Measurements from ENCODE around the gene CROCC2.

Gene CROCC2

GRCh38 chr2:240955306-240956170 lies 49.4 kb downstream of the CROCC2 start:
- FAIRE-seq (no peak), DNase-seq (ENCODE audit: low spot score) (no peak)

GRCh38 chr2:240956171-240956934 lies 50.2 kb downstream of the CROCC2 start:
- FAIRE-seq (no peak), DNase-seq (ENCODE audit: low spot score) (no peak)

GRCh38 chr2:240956935-240957655 lies 51.0 kb downstream of the CROCC2 start:
- FAIRE-seq (no peak), DNase-seq (ENCODE audit: low spot score) (no peak)

- DNase-seq (ENCODE audit: low spot score), result no peak
- no peak for FAIRE-seq
These were observed 51.7 kb downstream of the CROCC2 start for GRCh38 chr2:240957656-240958365.

- DNase-seq (ENCODE audit: low spot score) (no peak), FAIRE-seq (no peak)
These were observed 52.5 kb downstream of the CROCC2 start for GRCh38 chr2:240958366-240959213.

- no peak for DNase-seq (ENCODE audit: low spot score)
- FAIRE-seq, result no peak
These were observed 53.2 kb downstream of the CROCC2 start for GRCh38 chr2:240959214-240959940.

- FAIRE-seq (no peak), DNase-seq (ENCODE audit: low spot score) (no peak)
These were observed 53.8 kb downstream of the CROCC2 start for GRCh38 chr2:240959941-240960308.

GRCh38 chr2:240960309-240960970 lies 54.3 kb downstream of the CROCC2 start:
- FAIRE-seq (no peak), DNase-seq (ENCODE audit: low spot score) (no peak)

- no peak for DNase-seq (ENCODE audit: low spot score)
- peak; percentile 98 for FAIRE-seq
These were observed 55.1 kb downstream of the CROCC2 start for GRCh38 chr2:240960971-240961876.

- FAIRE-seq (no peak), DNase-seq (ENCODE audit: low spot score) (no peak)
These were observed 55.8 kb downstream of the CROCC2 start for GRCh38 chr2:240961910-240962299.

- no peak for DNase-seq (ENCODE audit: low spot score)
- FAIRE-seq, result no peak
These were observed 56.3 kb downstream of the CROCC2 start for GRCh38 chr2:240962300-240963064.

GRCh38 chr2:240963065-240963867 lies 57.1 kb downstream of the CROCC2 start:
- DNase-seq (ENCODE audit: low spot score) (no peak), FAIRE-seq (no peak)

GRCh38 chr2:240963868-240964703 lies 58.0 kb downstream of the CROCC2 start:
- DNase-seq (ENCODE audit: low spot score), result no peak
- FAIRE-seq, result no peak

- peak; percentile 17 for FAIRE-seq
- no peak for DNase-seq (ENCODE audit: low spot score)
These were observed 58.7 kb downstream of the CROCC2 start for GRCh38 chr2:240964704-240965295.

- DNase-seq (ENCODE audit: low spot score) (no peak), FAIRE-seq (no peak)
These were observed 59.3 kb downstream of the CROCC2 start for GRCh38 chr2:240965296-240965904.
